ENCODE results near the gene HERPUD2.

DNA sequence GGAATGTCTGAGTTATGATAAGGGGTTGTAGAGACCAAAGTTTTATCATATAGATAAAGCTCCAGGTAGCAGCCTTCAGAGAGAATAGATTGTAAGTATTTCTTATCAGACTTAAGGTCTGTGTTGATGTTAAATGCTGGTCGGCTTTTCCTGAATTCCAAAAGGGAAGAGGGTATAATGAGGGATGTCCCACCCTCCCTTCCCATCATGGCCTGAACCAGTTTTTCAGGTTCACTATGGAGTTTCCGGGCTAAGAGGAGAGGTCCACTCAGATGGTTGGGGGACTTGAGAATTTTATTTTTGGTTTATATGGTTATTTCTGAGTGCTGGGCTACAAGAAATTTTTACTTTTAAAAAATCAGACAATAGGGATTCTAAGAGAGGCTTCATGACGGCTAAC, 45.2 kb downstream of the HERPUD2 start:
- TF ChIP-seq, protein P1, sequence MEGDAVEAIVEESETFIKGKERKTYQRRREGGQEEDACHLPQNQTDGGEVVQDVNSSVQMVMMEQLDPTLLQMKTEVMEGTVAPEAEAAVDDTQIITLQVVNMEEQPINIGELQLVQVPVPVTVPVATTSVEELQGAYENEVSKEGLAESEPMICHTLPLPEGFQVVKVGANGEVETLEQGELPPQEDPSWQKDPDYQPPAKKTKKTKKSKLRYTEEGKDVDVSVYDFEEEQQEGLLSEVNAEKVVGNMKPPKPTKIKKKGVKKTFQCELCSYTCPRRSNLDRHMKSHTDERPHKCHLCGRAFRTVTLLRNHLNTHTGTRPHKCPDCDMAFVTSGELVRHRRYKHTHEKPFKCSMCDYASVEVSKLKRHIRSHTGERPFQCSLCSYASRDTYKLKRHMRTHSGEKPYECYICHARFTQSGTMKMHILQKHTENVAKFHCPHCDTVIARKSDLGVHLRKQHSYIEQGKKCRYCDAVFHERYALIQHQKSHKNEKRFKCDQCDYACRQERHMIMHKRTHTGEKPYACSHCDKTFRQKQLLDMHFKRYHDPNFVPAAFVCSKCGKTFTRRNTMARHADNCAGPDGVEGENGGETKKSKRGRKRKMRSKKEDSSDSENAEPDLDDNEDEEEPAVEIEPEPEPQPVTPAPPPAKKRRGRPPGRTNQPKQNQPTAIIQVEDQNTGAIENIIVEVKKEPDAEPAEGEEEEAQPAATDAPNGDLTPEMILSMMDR (IDR thresholded peaks at IDR 0.05; ENCODE audit: low read depth, low read length): no peak
- no peak for TF ChIP-seq EZH2phosphoT487 (IDR thresholded peaks at IDR 0.05; ENCODE audit: low read depth)

Measured in OCI-LY3 (cell line).